Esophagus squamous epithelium (tissue), 5 donors: ENCODE data around the gene FTCD. TPM values are rescaled to one million over a fixed set of nuclear protein-coding genes. Genes with fewer than 3 reads are reported as not detected.

ENCODE experiments used
- DNase-seq: peaks from one replicate; lab custom pipeline; 2025; lab: John Stamatoyannopoulos, UW
- H3K27ac ChIP-seq, 4 donors: fragments of 200-600 bp; sonication (generic); one replicate each; pipeline ENCODE4 v1.5.1; 2016 to 2019; ENCODE audit warnings: mild to moderate bottlenecking in 1 of 4
- H3K27me3 ChIP-seq, 4 donors: fragments of 200-600 bp; sonication (generic); 1 replicate in 3 of 4; 2 replicates in 1 of 4; pipeline versions ENCODE4 v1.5.1 to v1.6.0; 2017 to 2021; ENCODE audit warnings: antibody characterized with exemption in 1 of 4
- H3K36me3 ChIP-seq, 3 donors: fragments of 200-600 bp; sonication (generic); one replicate each; pipeline ENCODE4 v1.5.1; 2016 to 2019
- H3K4me1 ChIP-seq, 3 donors: fragments of 200-600 bp; sonication (generic); one replicate each; pipeline ENCODE4 v1.5.1; 2017 to 2019
- H3K4me3 ChIP-seq, 4 donors: fragments of 200-600 bp; sonication (generic); 1 replicate in 3 of 4; 2 replicates in 1 of 4; pipeline ENCODE4 v1.5.1; 2016 to 2019; ENCODE audit warnings: mild to moderate bottlenecking in 2 of 4, moderate library complexity in 1 of 4
- H3K9me3 ChIP-seq, 3 donors: fragments of 200-600 bp; sonication (generic); one replicate each; pipeline ENCODE4 v1.5.1; 2016 to 2019
- CTCF ChIP-seq, 6 experiments: fragments of 450-650 bp in 4 of 6; fragments of 200-600 bp in 2 of 6; sonication (generic) in 2 of 6; IDR thresholded peaks; one replicate each; pipeline ENCODE4 v1.5.1; 2016 to 2019; ENCODE audit warnings: antibody characterized with exemption in 6 of 6, mild to moderate bottlenecking in 4 of 6, moderate library complexity in 4 of 6
- POLR2A ChIP-seq, 4 donors: fragments of 450-650 bp; IDR thresholded peaks; one replicate each; pipeline ENCODE4 v1.6.1; 2017; ENCODE audit warnings: antibody characterized with exemption in 4 of 4, mild to moderate bottlenecking in 4 of 4, moderate library complexity in 3 of 4
- WGBS, 2 donors: methylation state at CpG; one replicate each; pipeline ENCODE4 v1.1.5; 2018; 5-methylcytosine and 5-hydroxymethylcytosine counted together
- intact Hi-C: fragments of 100-400 bp; cut with DNase I; formaldehyde crosslinking; loops from one replicate; pipeline ENCODE4 v1.15.0; 2022
- total RNA-seq, 4 donors: library from RNA; depleted of rRNA; stranded (reverse); fragments of >200 nt; gene quantifications; one replicate each; pipeline ENCODE4 v1.1.0, GENCODE V29; 2016
- donor health status: DM: yes; HTN: yes; CAD: no.

FTCD gene
- total RNA-seq, 4 donors from 2014 or later = not detected

- no peak for DNase-seq
These were observed 60.8 kb downstream of the FTCD start for GRCh38 chr21:46094401-46095082.

GRCh38 chr21:46093668-46094400 is 61.5 kb downstream of the FTCD start:
- H3K9me3 ChIP-seq = no peaks in the 10 kb centered on the region
- DNase-seq = no peak
- intact Hi-C loops = no loop called here
- TF ChIP-seq POLR2A (IDR thresholded peaks at IDR 0.05) = no peak
- no peak overlapping the region for H3K4me3 ChIP-seq
- H3K4me1 ChIP-seq = peaks cover 9 to 58% (median 24%) of the 10 kb centered on the region in 3 donors
- no peaks in the 10 kb centered on the region for H3K36me3 ChIP-seq
- peak overlapping the region; percentile 68 to 98 (median 88) for H3K27ac ChIP-seq
- peaks cover 0 to 28% (median 5%) of the 10 kb centered on the region in 4 donors for H3K27me3 ChIP-seq
- 63 to 69% methylated on average over 3 to 8 of the region's 11 CpGs for WGBS, 2 donors

More at GRCh38 chr21:46094401-46095082, 60.8 kb downstream of the FTCD start:
- intact Hi-C loops = no loop called here
- H3K4me1 ChIP-seq = peaks cover 9 to 60% (median 24%) of the 10 kb centered on the region in 3 donors
- H3K27ac ChIP-seq = peak overlapping the region; percentile 39 to 98 (median 88)
- no peaks in the 10 kb centered on the region for H3K9me3 ChIP-seq
- peaks cover 0 to 35% (median 5%) of the 10 kb centered on the region in 4 donors for H3K27me3 ChIP-seq
- WGBS, 2 donors = 74 to 75% methylated on average over 14 of the region's 14 CpGs
- TF ChIP-seq POLR2A (IDR thresholded peaks at IDR 0.05) (no peak), CTCF (IDR thresholded peaks at IDR 0.05) (no peak)
- H3K36me3 ChIP-seq = no peaks in the 10 kb centered on the region
- H3K4me3 ChIP-seq = no peak overlapping the region

- H3K4me1 ChIP-seq = peaks cover 9 to 50% (median 19%) of the 10 kb centered on the region in 3 donors
- no peak for DNase-seq
- no peaks in the 10 kb centered on the region for H3K36me3 ChIP-seq
- H3K9me3 ChIP-seq = no peaks in the 10 kb centered on the region
- peaks cover 0 to 20% (median under 1%) of the 10 kb centered on the region in 4 donors for H3K27me3 ChIP-seq
- 57 to 63% methylated on average over 2 to 3 of the region's 11 CpGs for WGBS, 2 donors
- no peak overlapping the region for H3K4me3 ChIP-seq
- no peak for TF ChIP-seq CTCF (IDR thresholded peaks at IDR 0.05)
- no peak for TF ChIP-seq POLR2A (IDR thresholded peaks at IDR 0.05)
- peak overlapping the region; percentile 68 to 98 (median 88) for H3K27ac ChIP-seq
- intact Hi-C loops = no loop called here
These were observed 62.3 kb downstream of the FTCD start for GRCh38 chr21:46092811-46093667.

GRCh38 chr21:46092026-46092764 is 63.2 kb downstream of the FTCD start:
- peak overlapping the region in 3 of 4 donors; percentile 14 to 47 (median 18) for H3K4me3 ChIP-seq
- no peak for TF ChIP-seq CTCF (IDR thresholded peaks at IDR 0.05)
- peak in 2 of 4 donors; percentile 30 to 49 for TF ChIP-seq POLR2A (IDR thresholded peaks at IDR 0.05)

More at GRCh38 chr21:46092026-46092764, 63.2 kb downstream of the FTCD start:
- WGBS, 2 donors = 61 to 62% methylated on average over 21 to 22 of the region's 23 CpGs
- Histone ChIP-seq H3K27ac (peak overlapping the region; percentile 68 to 98 (median 88)), H3K9me3 (no peaks in the 10 kb centered on the region), H3K4me1 (peaks cover 9 to 42% (median 14%) of the 10 kb centered on the region in 3 donors), H3K27me3 (peaks cover 0 to 12% (median 0%) of the 10 kb centered on the region in 4 donors), H3K36me3 (no peaks in the 10 kb centered on the region)
- intact Hi-C loops = no loop called here
- no peak for DNase-seq
